Uterus (tissue), 2 donors: ENCODE data around the gene INHBB.

Experiments
- CTCF ChIP-seq, 4 experiments: fragments of 200-600 bp in 2 of 4; fragments of 450-650 bp in 2 of 4; sonication (generic) in 2 of 4; IDR thresholded peaks; one replicate each; pipeline ENCODE4 v1.5.1; 2016 to 2019; ENCODE audit warnings: antibody characterized with exemption in 4 of 4, mild to moderate bottlenecking in 2 of 4, moderate library complexity in 1 of 4
- POLR2A ChIP-seq, 2 donors: fragments of 450-650 bp; IDR thresholded peaks; one replicate each; pipeline ENCODE4 v1.6.1; 2016; ENCODE audit warnings: antibody characterized with exemption in 2 of 2, mild to moderate bottlenecking in 1 of 2, moderate library complexity in 1 of 2

GRCh38 chr2:120393456-120393855, 47.5 kb downstream of the INHBB start:
- TF ChIP-seq CTCF (IDR thresholded peaks at IDR 0.05) (no peak), POLR2A (IDR thresholded peaks at IDR 0.05) (no peak)
